ENCODE data around the gene FHIT. TPM values are rescaled to one million over a fixed set of nuclear protein-coding genes. Genes with fewer than 3 reads are reported as not detected.

The FHIT gene
- polyA plus RNA-seq, 1 donor = 35.8 TPM

- Histone ChIP-seq H3K36me3 (ENCODE audit: control insufficient read depth, insufficient read depth, low read length) (no peaks in the 10 kb centered on the region), H3K4me3 (ENCODE audit: low read length) (no peak overlapping the region), H3K27ac (ENCODE audit: low read length) (no peak overlapping the region), H3K9me3 (ENCODE audit: control insufficient read depth, low read depth, low read length) (no peaks in the 10 kb centered on the region), H3K4me1 (ENCODE audit: control insufficient read depth, insufficient read depth, low read length) (peaks cover 2% of the 10 kb centered on the region), H3K27me3 (ENCODE audit: control insufficient read depth, insufficient read depth, low read length) (no peaks in the 10 kb centered on the region)
- WGBS (ENCODE audit: insufficient coverage, low lambda C conversion rate) = no CpG with 5 or more reads among the region's 2 CpGs
- DNase-seq = no peak
Observed at GRCh38 chr3:60133269-60134162, 1117.7 kb downstream of the FHIT start.

- H3K4me1 ChIP-seq (ENCODE audit: control insufficient read depth, insufficient read depth, low read length) = peaks cover 2% of the 10 kb centered on the region
- no peaks in the 10 kb centered on the region for H3K36me3 ChIP-seq (ENCODE audit: control insufficient read depth, insufficient read depth, low read length)
- no peaks in the 10 kb centered on the region for H3K9me3 ChIP-seq (ENCODE audit: control insufficient read depth, low read depth, low read length)
- no peaks in the 10 kb centered on the region for H3K27me3 ChIP-seq (ENCODE audit: control insufficient read depth, insufficient read depth, low read length)
- DNase-seq = no peak
- H3K4me3 ChIP-seq (ENCODE audit: low read length) = no peak overlapping the region
- no peak overlapping the region for H3K27ac ChIP-seq (ENCODE audit: low read length)
Observed at GRCh38 chr3:60131618-60132017, 1119.6 kb downstream of the FHIT start.

- no peak overlapping the region for H3K4me3 ChIP-seq (ENCODE audit: low read length)
- WGBS (ENCODE audit: insufficient coverage, low lambda C conversion rate) = no CpG with 5 or more reads among the region's 6 CpGs
- no peak overlapping the region for H3K27ac ChIP-seq (ENCODE audit: low read length)
- DNase-seq = no peak
- H3K9me3 ChIP-seq (ENCODE audit: control insufficient read depth, low read depth, low read length) = no peaks in the 10 kb centered on the region
- H3K27me3 ChIP-seq (ENCODE audit: control insufficient read depth, insufficient read depth, low read length) = no peaks in the 10 kb centered on the region
- no peaks in the 10 kb centered on the region for H3K36me3 ChIP-seq (ENCODE audit: control insufficient read depth, insufficient read depth, low read length)
- no peaks in the 10 kb centered on the region for H3K4me1 ChIP-seq (ENCODE audit: control insufficient read depth, insufficient read depth, low read length)
Observed at GRCh38 chr3:60126511-60127304, 1124.5 kb downstream of the FHIT start.

- H3K4me1 ChIP-seq (ENCODE audit: control insufficient read depth, insufficient read depth, low read length) = no peaks in the 10 kb centered on the region
- 100% methylated on average over 1 of the region's 3 CpGs for WGBS (ENCODE audit: insufficient coverage, low lambda C conversion rate)
- no peaks in the 10 kb centered on the region for H3K36me3 ChIP-seq (ENCODE audit: control insufficient read depth, insufficient read depth, low read length)
Observed at GRCh38 chr3:60125686-60126085, 1125.6 kb downstream of the FHIT start.

GRCh38 chr3:60120245-60120644 lies 1131.0 kb downstream of the FHIT start:
- H3K4me3 ChIP-seq (ENCODE audit: low read length) = no peak overlapping the region
- no peak overlapping the region for H3K27ac ChIP-seq (ENCODE audit: low read length)
- no peaks in the 10 kb centered on the region for H3K4me1 ChIP-seq (ENCODE audit: control insufficient read depth, insufficient read depth, low read length)
- no peaks in the 10 kb centered on the region for H3K9me3 ChIP-seq (ENCODE audit: control insufficient read depth, low read depth, low read length)
- H3K36me3 ChIP-seq (ENCODE audit: control insufficient read depth, insufficient read depth, low read length) = no peaks in the 10 kb centered on the region
- no peaks in the 10 kb centered on the region for H3K27me3 ChIP-seq (ENCODE audit: control insufficient read depth, insufficient read depth, low read length)
- no peak for DNase-seq
- no CpG with 5 or more reads among the region's 3 CpGs for WGBS (ENCODE audit: insufficient coverage, low lambda C conversion rate)

More at GRCh38 chr3:60125686-60126085, 1125.6 kb downstream of the FHIT start:
- Histone ChIP-seq H3K27ac (ENCODE audit: low read length) (no peak overlapping the region), H3K27me3 (ENCODE audit: control insufficient read depth, insufficient read depth, low read length) (no peaks in the 10 kb centered on the region), H3K9me3 (ENCODE audit: control insufficient read depth, low read depth, low read length) (no peaks in the 10 kb centered on the region), H3K4me3 (ENCODE audit: low read length) (no peak overlapping the region)
- no peak for DNase-seq

GRCh38 chr3:60114191-60114590 lies 1137.1 kb downstream of the FHIT start:
- DNase-seq = no peak
- Histone ChIP-seq H3K4me1 (ENCODE audit: control insufficient read depth, insufficient read depth, low read length) (no peaks in the 10 kb centered on the region), H3K4me3 (ENCODE audit: low read length) (no peak overlapping the region), H3K27me3 (ENCODE audit: control insufficient read depth, insufficient read depth, low read length) (no peaks in the 10 kb centered on the region), H3K27ac (ENCODE audit: low read length) (no peak overlapping the region), H3K9me3 (ENCODE audit: control insufficient read depth, low read depth, low read length) (no peaks in the 10 kb centered on the region), H3K36me3 (ENCODE audit: control insufficient read depth, insufficient read depth, low read length) (no peaks in the 10 kb centered on the region)
- no CpG with 5 or more reads among the region's 1 CpG for WGBS (ENCODE audit: insufficient coverage, low lambda C conversion rate)

- H3K9me3 ChIP-seq (ENCODE audit: control insufficient read depth, low read depth, low read length) = no peaks in the 10 kb centered on the region
- no peak for DNase-seq
- 100% methylated on average over 1 of the region's 2 CpGs for WGBS (ENCODE audit: insufficient coverage, low lambda C conversion rate)
- H3K36me3 ChIP-seq (ENCODE audit: control insufficient read depth, insufficient read depth, low read length) = no peaks in the 10 kb centered on the region
- peaks cover 13% of the 10 kb centered on the region for H3K4me1 ChIP-seq (ENCODE audit: control insufficient read depth, insufficient read depth, low read length)
- no peaks in the 10 kb centered on the region for H3K27me3 ChIP-seq (ENCODE audit: control insufficient read depth, insufficient read depth, low read length)
- H3K4me3 ChIP-seq (ENCODE audit: low read length) = no peak overlapping the region
- H3K27ac ChIP-seq (ENCODE audit: low read length) = no peak overlapping the region
Observed at GRCh38 chr3:60107275-60107674, 1144.0 kb downstream of the FHIT start.

GRCh38 chr3:60102154-60102553 lies 1149.1 kb downstream of the FHIT start:
- no CpG with 5 or more reads among the region's 4 CpGs for WGBS (ENCODE audit: insufficient coverage, low lambda C conversion rate)
- H3K4me3 ChIP-seq (ENCODE audit: low read length) = no peak overlapping the region
- no peaks in the 10 kb centered on the region for H3K36me3 ChIP-seq (ENCODE audit: control insufficient read depth, insufficient read depth, low read length)
- peak in 1 of 2 donors; percentile 52 for DNase-seq
- H3K27me3 ChIP-seq (ENCODE audit: control insufficient read depth, insufficient read depth, low read length) = no peaks in the 10 kb centered on the region
- H3K27ac ChIP-seq (ENCODE audit: low read length) = peak overlapping the region; percentile 45
- H3K4me1 ChIP-seq (ENCODE audit: control insufficient read depth, insufficient read depth, low read length) = peaks cover 24% of the 10 kb centered on the region
- H3K9me3 ChIP-seq (ENCODE audit: control insufficient read depth, low read depth, low read length) = no peaks in the 10 kb centered on the region

- DNase-seq = peak; percentile 78 to 82
- Histone ChIP-seq H3K9me3 (ENCODE audit: control insufficient read depth, low read depth, low read length) (no peaks in the 10 kb centered on the region), H3K27ac (ENCODE audit: low read length) (peak overlapping the region; percentile 45), H3K4me1 (ENCODE audit: control insufficient read depth, insufficient read depth, low read length) (peaks cover 24% of the 10 kb centered on the region), H3K36me3 (ENCODE audit: control insufficient read depth, insufficient read depth, low read length) (no peaks in the 10 kb centered on the region), H3K27me3 (ENCODE audit: control insufficient read depth, insufficient read depth, low read length) (no peaks in the 10 kb centered on the region), H3K4me3 (ENCODE audit: low read length) (no peak overlapping the region)
- WGBS (ENCODE audit: insufficient coverage, low lambda C conversion rate) = 46% methylated on average over 2 of the region's 4 CpGs
Observed at GRCh38 chr3:60101621-60102020, 1149.6 kb downstream of the FHIT start.

GRCh38 chr3:60096403-60096802 lies 1154.8 kb downstream of the FHIT start:
- H3K36me3 ChIP-seq (ENCODE audit: control insufficient read depth, insufficient read depth, low read length) = no peaks in the 10 kb centered on the region
- H3K4me3 ChIP-seq (ENCODE audit: low read length) = no peak overlapping the region
- 100% methylated on average over 1 of the region's 5 CpGs for WGBS (ENCODE audit: insufficient coverage, low lambda C conversion rate)
- DNase-seq = no peak
- no peaks in the 10 kb centered on the region for H3K27me3 ChIP-seq (ENCODE audit: control insufficient read depth, insufficient read depth, low read length)
- H3K9me3 ChIP-seq (ENCODE audit: control insufficient read depth, low read depth, low read length) = no peaks in the 10 kb centered on the region
- H3K4me1 ChIP-seq (ENCODE audit: control insufficient read depth, insufficient read depth, low read length) = peaks cover 9% of the 10 kb centered on the region
- H3K27ac ChIP-seq (ENCODE audit: low read length) = no peak overlapping the region

Data from large intestine (tissue), 3 donors.